Adrenal gland (tissue), 5 donors: ENCODE results near the gene TCN2.

Source experiments
- CTCF ChIP-seq, 6 experiments: fragments of 450-650 bp in 4 of 6; fragments of 200-600 bp in 2 of 6; sonication (generic) in 1 of 6; IDR thresholded peaks; 1 replicate in 5 of 6; 2 replicates in 1 of 6; pipeline versions ENCODE4 v1.5.1 to v1.8.0; 2016 to 2021; ENCODE audit warnings: antibody characterized with exemption in 6 of 6, mild to moderate bottlenecking in 2 of 6, moderate library complexity in 1 of 6
- POLR2A ChIP-seq, 2 donors: fragments of 450-650 bp; IDR thresholded peaks; one replicate each; pipeline ENCODE4 v1.6.1; 2017; ENCODE audit warnings: antibody characterized with exemption in 2 of 2, mild to moderate bottlenecking in 2 of 2, moderate library complexity in 1 of 2
- donor health status: DM: no; HTN: no; CAD: no.

- TF ChIP-seq CTCF (IDR thresholded peaks at IDR 0.05) (no peak), POLR2A (IDR thresholded peaks at IDR 0.05) (no peak)
These were observed 31.8 kb upstream of the TCN2 start for GRCh38 chr22:30574997-30575671.
